Activated CD8-positive, alpha-beta memory T cell treated with anti-CD3 and anti-CD28 coated beads, Interleukin-2, amount 50 U/mL, for 1 hour (primary cell): ENCODE data around the gene POLR1G.
A peak's percentile ranks its signal among the peaks of the same experiment; 100 is the strongest.

Experiments used
- DNase-seq: peaks from one replicate; pipeline ENCODE4 v3.0.0-alpha.2; 2020; ENCODE audit errors: extremely low read depth

The POLR1G gene, protein sequence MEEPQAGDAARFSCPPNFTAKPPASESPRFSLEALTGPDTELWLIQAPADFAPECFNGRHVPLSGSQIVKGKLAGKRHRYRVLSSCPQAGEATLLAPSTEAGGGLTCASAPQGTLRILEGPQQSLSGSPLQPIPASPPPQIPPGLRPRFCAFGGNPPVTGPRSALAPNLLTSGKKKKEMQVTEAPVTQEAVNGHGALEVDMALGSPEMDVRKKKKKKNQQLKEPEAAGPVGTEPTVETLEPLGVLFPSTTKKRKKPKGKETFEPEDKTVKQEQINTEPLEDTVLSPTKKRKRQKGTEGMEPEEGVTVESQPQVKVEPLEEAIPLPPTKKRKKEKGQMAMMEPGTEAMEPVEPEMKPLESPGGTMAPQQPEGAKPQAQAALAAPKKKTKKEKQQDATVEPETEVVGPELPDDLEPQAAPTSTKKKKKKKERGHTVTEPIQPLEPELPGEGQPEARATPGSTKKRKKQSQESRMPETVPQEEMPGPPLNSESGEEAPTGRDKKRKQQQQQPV

GRCh38 chr19:45406226-45407090, at the start of gene POLR1G:
Gene POLR1G (plus strand): TSS chr19:45406644. CDS start chr19:45406697, 53 bp downstream.
- DNase-seq, result peak; percentile 51

DNA sequence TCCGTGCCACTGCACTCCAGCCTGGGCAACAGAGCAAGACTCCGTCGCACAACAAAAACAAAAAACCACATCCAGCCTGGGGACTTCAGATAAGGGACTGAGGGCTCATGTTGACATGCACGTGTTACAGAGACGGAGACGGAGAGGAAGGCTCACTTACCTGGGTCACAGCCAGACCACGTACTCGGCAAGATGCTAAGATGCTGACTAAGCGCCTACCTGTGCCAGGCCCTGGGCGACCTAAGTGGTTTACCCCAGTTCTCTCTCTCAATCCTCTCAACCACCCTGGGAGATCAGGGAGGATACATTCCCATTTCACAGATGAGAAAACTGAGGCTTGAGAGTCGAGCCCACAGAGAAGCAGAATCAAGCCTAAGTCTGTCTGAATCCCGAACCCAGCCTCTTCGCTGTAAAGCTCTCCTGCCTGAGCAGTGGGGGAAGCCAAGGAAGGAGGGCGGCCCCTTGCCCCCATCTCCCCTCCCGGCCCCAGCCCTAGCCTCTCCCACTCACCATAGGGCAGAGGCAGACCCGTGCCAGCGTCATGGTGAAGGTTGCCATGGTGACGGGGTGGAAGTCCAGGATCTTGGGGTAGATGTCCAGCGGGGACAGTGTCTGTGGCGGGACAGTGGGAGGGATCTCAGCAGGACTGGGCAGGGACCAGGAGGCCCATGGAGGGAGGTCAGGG, 49.5 kb upstream of the POLR1G start:
- DNase-seq, result no peak

- no peak for DNase-seq
Observed at GRCh38 chr19:45357445-45357783, 49.0 kb upstream of the POLR1G start.

DNA sequence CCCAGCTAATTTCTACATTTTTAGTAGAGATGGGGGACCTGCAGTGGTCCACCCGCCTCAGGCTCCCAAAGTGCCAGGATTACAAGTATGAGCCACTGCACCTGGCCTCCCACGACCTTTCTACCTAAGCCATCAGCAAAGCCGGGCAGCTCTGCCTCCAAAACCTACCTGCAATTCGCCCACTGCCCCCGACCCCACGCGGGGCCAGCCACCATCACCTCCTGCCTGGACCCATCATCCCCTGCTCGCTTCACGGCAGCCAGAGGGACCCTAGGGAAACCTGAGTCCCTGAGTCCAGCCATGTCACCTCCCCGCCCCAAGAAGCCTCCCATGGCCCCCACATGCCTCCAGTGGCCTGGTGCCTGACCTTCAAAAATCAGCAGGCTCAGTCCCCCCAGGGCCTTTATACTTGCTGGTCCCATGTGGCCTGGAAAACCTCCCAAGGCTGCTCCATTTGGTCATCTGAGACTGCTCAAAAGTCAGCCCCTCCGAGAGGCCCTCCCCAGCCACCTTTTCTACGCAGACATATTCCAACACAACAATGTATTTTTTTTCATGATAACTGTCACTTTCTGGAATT, 48.1 kb upstream of the POLR1G start:
- no peak for DNase-seq

DNA sequence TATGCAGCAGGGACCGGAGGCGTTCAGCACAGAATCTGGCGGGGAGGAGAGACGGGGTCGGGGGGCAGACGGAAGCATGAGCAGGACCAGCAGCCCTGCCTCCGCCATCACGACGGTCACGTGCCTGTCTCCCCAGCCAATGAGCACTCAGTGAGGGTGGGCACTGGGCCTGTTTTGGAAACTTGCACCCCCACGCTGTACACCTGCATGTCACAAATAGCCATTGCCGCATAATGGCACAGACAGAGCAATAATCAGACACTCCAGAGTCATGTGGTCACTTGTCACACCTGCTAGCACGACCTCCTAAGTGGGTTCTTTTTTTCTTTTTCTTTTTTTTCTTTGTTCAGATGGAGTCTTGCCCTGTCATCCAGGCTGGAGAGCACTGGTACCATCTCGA, 44.8 kb upstream of the POLR1G start:
- no peak for DNase-seq

DNA sequence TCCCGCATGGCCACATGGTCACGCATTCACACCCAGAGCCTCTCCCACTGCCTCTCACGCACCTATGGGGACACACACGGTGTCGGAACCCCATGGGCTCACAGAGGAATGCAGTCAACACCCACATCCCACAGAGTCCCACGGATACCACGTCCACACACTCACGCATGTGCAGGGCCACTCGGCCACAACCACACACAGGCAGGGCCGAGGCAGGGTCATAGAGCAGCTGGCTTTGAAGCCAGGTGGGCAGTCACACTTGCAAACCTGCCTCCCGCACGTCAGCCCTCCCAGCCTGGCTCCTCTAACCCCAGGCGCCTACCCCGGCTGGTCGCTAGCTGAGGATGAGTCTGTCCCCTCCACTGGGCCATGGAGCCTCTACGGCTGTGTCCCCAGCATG, 44.2 kb upstream of the POLR1G start:
- DNase-seq, result no peak

DNA sequence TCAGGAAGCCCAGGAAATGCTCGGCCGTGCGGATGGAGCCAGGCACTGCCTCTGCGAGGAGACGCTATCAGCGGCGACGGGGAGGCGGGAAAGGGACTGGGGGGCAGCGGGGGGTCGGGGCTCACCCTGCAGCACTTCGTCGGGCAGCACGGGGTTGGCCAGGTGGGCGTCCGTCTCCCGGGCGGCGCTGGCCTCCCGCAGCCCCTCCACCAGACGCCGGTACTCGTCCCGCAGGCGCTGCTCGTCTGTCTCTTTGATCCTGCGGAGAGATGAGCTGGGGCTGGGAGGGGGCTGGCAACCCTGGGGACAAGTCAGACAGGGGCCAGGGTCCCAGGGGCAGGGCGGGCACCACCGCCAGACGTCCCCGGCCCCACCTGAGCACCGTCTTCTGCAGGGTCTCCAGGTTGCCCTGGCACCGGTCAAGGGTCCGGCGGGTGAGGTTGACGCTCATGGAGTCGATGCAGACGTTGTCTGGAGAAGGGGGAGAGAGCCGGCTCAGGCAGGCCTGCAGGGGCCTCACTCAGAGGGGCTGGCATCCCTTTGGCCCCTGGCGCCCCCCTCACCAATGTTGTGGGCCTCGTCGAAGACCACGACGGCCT, 42.5 kb upstream of the POLR1G start:
- DNase-seq, result no peak

DNA sequence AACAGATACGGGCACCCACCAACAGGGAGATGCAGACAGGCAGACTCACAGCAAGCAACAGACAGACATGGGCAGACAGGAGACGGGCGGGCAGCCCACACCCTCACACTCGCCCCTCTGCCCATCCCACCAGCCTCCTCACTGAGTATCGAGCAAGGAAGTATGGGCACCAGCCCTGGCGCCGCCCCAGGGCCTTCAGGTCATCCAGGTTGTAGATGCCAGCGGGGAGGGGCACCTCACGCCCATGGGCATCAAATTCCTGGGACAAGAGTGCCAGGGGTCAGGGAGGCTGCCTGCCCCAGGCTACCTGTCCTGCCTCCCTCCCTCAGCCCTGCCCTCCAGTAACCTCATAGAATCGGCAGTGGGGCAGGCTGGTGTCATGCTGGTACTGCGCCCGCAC, 41.7 kb upstream of the POLR1G start:
- DNase-seq, result no peak

DNA sequence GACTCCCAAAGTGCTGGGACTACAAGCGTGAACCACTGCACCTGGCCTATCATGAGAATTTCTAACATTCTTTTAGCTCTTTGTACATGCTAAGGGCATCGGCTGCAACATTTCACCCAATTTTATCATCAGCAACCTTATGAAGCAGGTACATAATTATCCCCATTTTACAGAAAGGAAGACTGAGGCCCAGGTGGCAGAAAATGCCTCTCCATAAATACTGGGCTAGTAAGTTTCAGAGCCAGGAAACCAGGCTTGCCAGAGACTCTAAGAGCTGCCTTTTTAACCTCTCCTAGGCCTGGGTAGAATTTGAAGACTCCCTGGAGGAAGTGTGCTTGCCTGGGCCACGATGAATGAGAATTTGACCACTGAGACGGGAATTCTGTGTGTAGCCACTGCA, 38.3 kb upstream of the POLR1G start:
- DNase-seq, result no peak

DNA sequence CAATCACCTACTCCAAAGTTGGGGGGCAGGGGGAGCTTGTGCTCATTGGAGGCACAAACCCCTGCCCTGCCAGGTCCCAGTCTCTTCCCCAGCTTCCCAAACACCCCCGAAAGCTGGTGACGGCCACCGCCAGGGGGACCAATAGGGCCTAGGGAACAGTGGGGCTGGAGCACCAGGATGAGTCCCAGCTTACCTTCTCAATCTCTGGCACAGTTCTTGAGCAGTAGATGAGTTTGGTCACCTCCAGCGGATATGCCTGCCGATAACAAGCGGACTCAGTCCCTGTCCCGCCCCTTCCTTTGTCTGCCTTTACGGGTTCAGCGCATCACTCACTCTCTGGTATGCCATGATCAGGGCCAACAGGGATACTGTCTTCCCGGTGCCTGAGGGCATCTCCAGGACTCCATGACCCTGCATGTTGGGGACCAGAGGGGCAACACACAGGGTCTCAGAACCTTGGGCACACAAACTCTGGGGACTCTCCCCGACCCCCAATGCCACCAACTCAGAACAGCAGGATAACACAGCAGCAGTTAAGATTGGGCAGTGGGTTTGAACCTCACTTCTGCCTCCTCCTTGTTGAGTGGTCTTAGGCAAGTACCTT, 37.6 kb upstream of the POLR1G start:
- DNase-seq, result no peak

GRCh38 chr19:45370410-45371204, 35.8 kb upstream of the POLR1G start, which contains the start of gene ERCC2:
Gene ERCC2 (minus strand): TSS chr19:45370573. CDS start chr19:45370540, 33 bp downstream.
- peak; percentile 98 for DNase-seq

GRCh38 chr19:45376045-45376724, 30.3 kb upstream of the POLR1G start:
- no peak for DNase-seq

- DNase-seq, result no peak
Observed at GRCh38 chr19:45380107-45380506, 26.3 kb upstream of the POLR1G start.

- no peak for DNase-seq
Observed at GRCh38 chr19:45382426-45382825, 24.0 kb upstream of the POLR1G start.

GRCh38 chr19:45385392-45386221, 20.8 kb upstream of the POLR1G start:
- DNase-seq, result no peak

- no peak for DNase-seq
Observed at GRCh38 chr19:45391346-45391745, 15.1 kb upstream of the POLR1G start.

GRCh38 chr19:45391871-45392665, 14.4 kb upstream of the POLR1G start:
- no peak for DNase-seq
